HepG2 (cell line): ENCODE data around the gene AKAP6.

ENCODE experiments used
- BORCS8-MEF2B ChIP-seq: sonication (generic); formaldehyde crosslinking; IDR thresholded peaks from 2 replicates; pipeline ENCODE4 v1.8.0; 2022; ENCODE audit warnings: mild to moderate bottlenecking, missing genetic modification reagents
- IKZF5 ChIP-seq: IDR thresholded peaks from 2 replicates; pipeline ENCODE4 v1.6.1; 2018; ENCODE audit warnings: missing genetic modification reagents, mild to moderate bottlenecking, missing compliant biosample characterization
- SMC3 ChIP-seq: IDR thresholded peaks from 2 replicates; pipeline ENCODE4 v1.6.1; 2011; ENCODE audit warnings: low read length, improper control_type of control experiment
- TIGD3 ChIP-seq: sonication (generic); formaldehyde crosslinking; IDR thresholded peaks from 2 replicates; pipeline ENCODE4 v1.5.1; 2020; ENCODE audit warnings: mild to moderate bottlenecking, missing genetic modification reagents, borderline replicate concordance
- ZNF687 ChIP-seq: sonication (generic); formaldehyde crosslinking; IDR thresholded peaks from 2 replicates; pipeline ENCODE4 v1.5.1; 2020; ENCODE audit warnings: mild to moderate bottlenecking, missing genetic modification reagents, moderate library complexity

- no peak for TF ChIP-seq TIGD3 (CRISPR knock-in tag)
- no peak for TF ChIP-seq IKZF5 (CRISPR knock-in tag)
- no peak for TF ChIP-seq SMC3
- TF ChIP-seq BORCS8-MEF2B (CRISPR knock-in tag): no peak
- no peak for TF ChIP-seq ZNF687 (CRISPR knock-in tag)
Observed at GRCh38 chr14:32633224-32633859, 304.2 kb downstream of the AKAP6 start.
